HG02623 (cell line): ENCODE data around the gene PSAT1.

ENCODE experiments used
- ATAC-seq: cut with Tn5 transposase; IDR thresholded peaks from one replicate; pipeline ENCODE4 v1.9.1; 2021; ENCODE audit warnings: moderate library complexity; ENCODE audit not compliant: unreplicated experiment

PSAT1 gene

GRCh38 chr9:78365748-78366697, 69.1 kb downstream of the PSAT1 start:
- no peak for ATAC-seq

DNA sequence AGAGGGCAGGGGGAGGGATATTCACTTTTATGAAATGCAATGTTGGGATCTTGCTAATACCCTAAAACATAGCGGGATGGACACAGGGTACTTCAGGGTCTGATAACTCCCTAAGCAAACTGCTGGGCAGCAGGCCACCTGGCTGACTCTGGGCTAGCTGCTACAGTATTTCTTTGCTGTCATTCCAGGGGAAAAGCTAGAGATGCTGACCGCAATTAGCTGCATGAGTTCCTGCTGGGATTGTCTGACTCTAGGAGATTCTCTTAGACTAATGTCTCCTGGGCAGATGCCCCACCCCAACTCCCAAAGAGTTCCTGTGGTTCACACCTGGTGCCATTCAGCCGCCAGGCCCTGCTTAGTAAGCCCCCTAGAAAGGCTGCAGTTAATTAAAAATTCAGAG, 69.9 kb downstream of the PSAT1 start:
- no peak for ATAC-seq

DNA sequence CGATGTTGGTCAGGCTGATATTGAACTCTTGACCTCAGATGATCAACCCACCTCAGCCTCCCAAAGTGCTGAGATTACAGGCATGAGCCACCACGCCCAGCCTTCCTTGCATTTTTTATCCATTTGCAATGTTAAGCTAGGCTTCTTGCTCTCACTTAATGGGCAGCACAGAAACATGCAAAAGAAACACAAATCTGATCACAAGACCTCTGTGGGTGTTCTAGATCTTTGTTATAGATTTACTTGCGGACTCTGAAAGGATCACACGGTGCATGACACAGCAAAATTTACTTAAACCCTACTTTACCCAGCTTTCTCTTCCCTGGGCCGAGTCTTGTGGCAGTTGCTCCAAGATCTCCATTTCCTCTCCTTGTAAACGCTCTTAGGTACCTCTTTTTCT, 71.3 kb downstream of the PSAT1 start:
- no peak for ATAC-seq

GRCh38 chr9:78369639-78370219, 72.8 kb downstream of the PSAT1 start:
- ATAC-seq, result peak; percentile 55

- ATAC-seq, result no peak
These were observed 74.1 kb downstream of the PSAT1 start for GRCh38 chr9:78370991-78371390.

GRCh38 chr9:78371981-78372380, 75.1 kb downstream of the PSAT1 start:
- ATAC-seq, result no peak
